Measurements from ENCODE around the gene GABRR2. TPM values are rescaled to one million over a fixed set of nuclear protein-coding genes. Genes with fewer than 3 reads are reported as not detected.

The GABRR2 gene
- total RNA-seq, 1 experiment from 2014 or later, result not detected

- DNase-seq, result no peak
- Histone ChIP-seq H3K36me3 (replicated peaks; ENCODE audit: control insufficient read depth, insufficient read depth, low read length) (no peaks in the 10 kb centered on the region), H3K4me3 (ENCODE audit: insufficient read depth, low read depth, low read length) (no peak overlapping the region), H3K27me3 (ENCODE audit: control insufficient read depth, insufficient read depth, low read length) (no peaks in the 10 kb centered on the region)
Observed at GRCh38 chr6:89269252-89269651, 45.8 kb downstream of the GABRR2 start.

GRCh38 chr6:89268776-89269175 lies 46.3 kb downstream of the GABRR2 start:
- H3K36me3 ChIP-seq (replicated peaks; ENCODE audit: control insufficient read depth, insufficient read depth, low read length), result no peaks in the 10 kb centered on the region
- no peaks in the 10 kb centered on the region for H3K27me3 ChIP-seq (ENCODE audit: control insufficient read depth, insufficient read depth, low read length)
- DNase-seq, result no peak
- H3K4me3 ChIP-seq (ENCODE audit: insufficient read depth, low read depth, low read length), result no peak overlapping the region

- Histone ChIP-seq H3K4me3 (ENCODE audit: insufficient read depth, low read depth, low read length) (no peak overlapping the region), H3K36me3 (replicated peaks; ENCODE audit: control insufficient read depth, insufficient read depth, low read length) (no peaks in the 10 kb centered on the region), H3K27me3 (ENCODE audit: control insufficient read depth, insufficient read depth, low read length) (no peaks in the 10 kb centered on the region)
- DNase-seq, result no peak
Observed at GRCh38 chr6:89267918-89268317, 47.2 kb downstream of the GABRR2 start.

- Histone ChIP-seq H3K4me3 (ENCODE audit: insufficient read depth, low read depth, low read length) (no peak overlapping the region), H3K27me3 (ENCODE audit: control insufficient read depth, insufficient read depth, low read length) (no peaks in the 10 kb centered on the region), H3K36me3 (replicated peaks; ENCODE audit: control insufficient read depth, insufficient read depth, low read length) (no peaks in the 10 kb centered on the region)
- DNase-seq, result no peak
Observed at GRCh38 chr6:89264296-89264695, 50.8 kb downstream of the GABRR2 start.

GRCh38 chr6:89260832-89261231 lies 54.3 kb downstream of the GABRR2 start:
- Histone ChIP-seq H3K27me3 (ENCODE audit: control insufficient read depth, insufficient read depth, low read length) (no peaks in the 10 kb centered on the region), H3K36me3 (replicated peaks; ENCODE audit: control insufficient read depth, insufficient read depth, low read length) (no peaks in the 10 kb centered on the region), H3K4me3 (ENCODE audit: insufficient read depth, low read depth, low read length) (no peak overlapping the region)
- no peak for DNase-seq

- DNase-seq, result no peak
- Histone ChIP-seq H3K4me3 (ENCODE audit: insufficient read depth, low read depth, low read length) (no peak overlapping the region), H3K36me3 (replicated peaks; ENCODE audit: control insufficient read depth, insufficient read depth, low read length) (no peaks in the 10 kb centered on the region), H3K27me3 (ENCODE audit: control insufficient read depth, insufficient read depth, low read length) (no peaks in the 10 kb centered on the region)
Observed at GRCh38 chr6:89260310-89260709, 54.8 kb downstream of the GABRR2 start.

GRCh38 chr6:89258912-89259311 lies 56.2 kb downstream of the GABRR2 start:
- no peaks in the 10 kb centered on the region for H3K27me3 ChIP-seq (ENCODE audit: control insufficient read depth, insufficient read depth, low read length)
- no peak for DNase-seq

GRCh38 chr6:89257781-89258180 lies 57.3 kb downstream of the GABRR2 start:
- DNase-seq, result no peak
- Histone ChIP-seq H3K36me3 (replicated peaks; ENCODE audit: control insufficient read depth, insufficient read depth, low read length) (no peaks in the 10 kb centered on the region), H3K27me3 (ENCODE audit: control insufficient read depth, insufficient read depth, low read length) (no peaks in the 10 kb centered on the region), H3K4me3 (ENCODE audit: insufficient read depth, low read depth, low read length) (no peak overlapping the region)

More at GRCh38 chr6:89258912-89259311, 56.2 kb downstream of the GABRR2 start:
- Histone ChIP-seq H3K4me3 (ENCODE audit: insufficient read depth, low read depth, low read length) (no peak overlapping the region), H3K36me3 (replicated peaks; ENCODE audit: control insufficient read depth, insufficient read depth, low read length) (no peaks in the 10 kb centered on the region)

- Histone ChIP-seq H3K27me3 (ENCODE audit: control insufficient read depth, insufficient read depth, low read length) (no peaks in the 10 kb centered on the region), H3K36me3 (replicated peaks; ENCODE audit: control insufficient read depth, insufficient read depth, low read length) (no peaks in the 10 kb centered on the region), H3K4me3 (ENCODE audit: insufficient read depth, low read depth, low read length) (no peak overlapping the region)
- no peak for DNase-seq
Observed at GRCh38 chr6:89257346-89257745, 57.8 kb downstream of the GABRR2 start.

- no peaks in the 10 kb centered on the region for H3K36me3 ChIP-seq (replicated peaks; ENCODE audit: control insufficient read depth, insufficient read depth, low read length)
- no peak overlapping the region for H3K4me3 ChIP-seq (ENCODE audit: insufficient read depth, low read depth, low read length)
- DNase-seq, result no peak
- no peaks in the 10 kb centered on the region for H3K27me3 ChIP-seq (ENCODE audit: control insufficient read depth, insufficient read depth, low read length)
Observed at GRCh38 chr6:89255417-89255816, 59.7 kb downstream of the GABRR2 start.

GRCh38 chr6:89254569-89254968 lies 60.5 kb downstream of the GABRR2 start:
- DNase-seq, result no peak
- Histone ChIP-seq H3K4me3 (ENCODE audit: insufficient read depth, low read depth, low read length) (no peak overlapping the region), H3K36me3 (replicated peaks; ENCODE audit: control insufficient read depth, insufficient read depth, low read length) (no peaks in the 10 kb centered on the region), H3K27me3 (ENCODE audit: control insufficient read depth, insufficient read depth, low read length) (no peaks in the 10 kb centered on the region)

- H3K4me3 ChIP-seq (ENCODE audit: insufficient read depth, low read depth, low read length), result no peak overlapping the region
- DNase-seq, result no peak
- H3K36me3 ChIP-seq (replicated peaks; ENCODE audit: control insufficient read depth, insufficient read depth, low read length), result no peaks in the 10 kb centered on the region
- no peaks in the 10 kb centered on the region for H3K27me3 ChIP-seq (ENCODE audit: control insufficient read depth, insufficient read depth, low read length)
Observed at GRCh38 chr6:89252907-89253306, 62.2 kb downstream of the GABRR2 start.

GRCh38 chr6:89251976-89252375 lies 63.1 kb downstream of the GABRR2 start:
- Histone ChIP-seq H3K4me3 (ENCODE audit: insufficient read depth, low read depth, low read length) (no peak overlapping the region), H3K27me3 (ENCODE audit: control insufficient read depth, insufficient read depth, low read length) (no peaks in the 10 kb centered on the region), H3K36me3 (replicated peaks; ENCODE audit: control insufficient read depth, insufficient read depth, low read length) (no peaks in the 10 kb centered on the region)
- DNase-seq, result no peak

- Histone ChIP-seq H3K36me3 (replicated peaks; ENCODE audit: control insufficient read depth, insufficient read depth, low read length) (no peaks in the 10 kb centered on the region), H3K27me3 (ENCODE audit: control insufficient read depth, insufficient read depth, low read length) (no peaks in the 10 kb centered on the region), H3K4me3 (ENCODE audit: insufficient read depth, low read depth, low read length) (no peak overlapping the region)
- DNase-seq, result no peak
Observed at GRCh38 chr6:89251170-89251569, 63.9 kb downstream of the GABRR2 start.

- Histone ChIP-seq H3K36me3 (replicated peaks; ENCODE audit: control insufficient read depth, insufficient read depth, low read length) (no peaks in the 10 kb centered on the region), H3K4me3 (ENCODE audit: insufficient read depth, low read depth, low read length) (no peak overlapping the region), H3K27me3 (ENCODE audit: control insufficient read depth, insufficient read depth, low read length) (no peaks in the 10 kb centered on the region)
- DNase-seq, result no peak
Observed at GRCh38 chr6:89250239-89250638, 64.9 kb downstream of the GABRR2 start.

- no peak for DNase-seq
Observed at GRCh38 chr6:89244241-89244985, 70.7 kb downstream of the GABRR2 start.

More at GRCh38 chr6:89244241-89244985, 70.7 kb downstream of the GABRR2 start:
- Histone ChIP-seq H3K4me3 (ENCODE audit: insufficient read depth, low read depth, low read length) (no peak overlapping the region), H3K36me3 (replicated peaks; ENCODE audit: control insufficient read depth, insufficient read depth, low read length) (no peaks in the 10 kb centered on the region), H3K27me3 (ENCODE audit: control insufficient read depth, insufficient read depth, low read length) (no peaks in the 10 kb centered on the region)
